Measurements from ENCODE around the gene AFF1. TPM values are rescaled to one million over a fixed set of nuclear protein-coding genes. Genes with fewer than 3 reads are reported as not detected.
"Not testable (repeated sequence)": the region's sequence is repeated elsewhere in the genome, so short reads cannot be mapped to it uniquely, and the experiment has no call there.

Gene AFF1
- total RNA-seq, 1 donor from 2014 or later, result 34.1 TPM

GRCh38 chr4:87069037-87069742 is 134.4 kb downstream of the AFF1 start:
- H3K36me3 Mint-ChIP-seq (ENCODE audit: low read depth), result peaks cover 11% of the 10 kb centered on the region
- H3K27ac Mint-ChIP-seq (ENCODE audit: unreplicated experiment), result no peak overlapping the region
- no peak for DNase-seq (ENCODE audit: low read depth, low spot score)
- peaks cover 2% of the 10 kb centered on the region for H3K9me3 Mint-ChIP-seq
- H3K4me3 Mint-ChIP-seq, result no peak overlapping the region
- no peaks in the 10 kb centered on the region for H3K27me3 Mint-ChIP-seq (ENCODE audit: low read depth)
- no peak for TF ChIP-seq CTCF (conservative IDR thresholded peaks at IDR 0.05)
- H3K4me1 Mint-ChIP-seq, result peaks cover 46% of the 10 kb centered on the region

GRCh38 chr4:87071401-87071800 is 136.6 kb downstream of the AFF1 start:
- no peak for DNase-seq (ENCODE audit: low read depth, low spot score)
- Mint-ChIP-seq H3K9me3 (peaks cover 2% of the 10 kb centered on the region), H3K36me3 (ENCODE audit: low read depth) (peaks cover 4% of the 10 kb centered on the region), H3K4me3 (no peak overlapping the region), H3K27me3 (ENCODE audit: low read depth) (no peaks in the 10 kb centered on the region), H3K27ac (ENCODE audit: unreplicated experiment) (no peak overlapping the region), H3K4me1 (peaks cover 47% of the 10 kb centered on the region)
- TF ChIP-seq CTCF (conservative IDR thresholded peaks at IDR 0.05), result no peak

GRCh38 chr4:87072545-87072944 is 137.7 kb downstream of the AFF1 start:
- H3K27me3 Mint-ChIP-seq (ENCODE audit: low read depth); H3K4me3 Mint-ChIP-seq; H3K36me3 Mint-ChIP-seq (ENCODE audit: low read depth); H3K9me3 Mint-ChIP-seq; H3K27ac Mint-ChIP-seq (ENCODE audit: unreplicated experiment); DNase-seq (ENCODE audit: low read depth, low spot score): not testable (repeated sequence)
- H3K4me1 Mint-ChIP-seq, result peaks cover 37% of the 10 kb centered on the region

- Mint-ChIP-seq H3K4me1 (peaks cover 39% of the 10 kb centered on the region), H3K9me3 (peaks cover 2% of the 10 kb centered on the region), H3K27ac (ENCODE audit: unreplicated experiment) (no peak overlapping the region), H3K36me3 (ENCODE audit: low read depth) (peaks cover 4% of the 10 kb centered on the region), H3K27me3 (ENCODE audit: low read depth) (no peaks in the 10 kb centered on the region), H3K4me3 (peak overlapping the region; percentile 14)
- no peak for DNase-seq (ENCODE audit: low read depth, low spot score)
- TF ChIP-seq CTCF (conservative IDR thresholded peaks at IDR 0.05), result no peak
Measured at GRCh38 chr4:87073199-87074120, 138.6 kb downstream of the AFF1 start.

- H3K4me1 Mint-ChIP-seq, result peaks cover 36% of the 10 kb centered on the region
- no peak for TF ChIP-seq CTCF (conservative IDR thresholded peaks at IDR 0.05)
- H3K4me3 Mint-ChIP-seq, result peak overlapping the region; percentile 14
- DNase-seq (ENCODE audit: low read depth, low spot score), result no peak
- H3K9me3 Mint-ChIP-seq, result peaks cover 2% of the 10 kb centered on the region
- peaks cover 4% of the 10 kb centered on the region for H3K36me3 Mint-ChIP-seq (ENCODE audit: low read depth)
- no peak overlapping the region for H3K27ac Mint-ChIP-seq (ENCODE audit: unreplicated experiment)
- H3K27me3 Mint-ChIP-seq (ENCODE audit: low read depth), result no peaks in the 10 kb centered on the region
Measured at GRCh38 chr4:87074121-87074488, 139.3 kb downstream of the AFF1 start.

GRCh38 chr4:87075876-87076275 is 141.1 kb downstream of the AFF1 start:
- H3K9me3 Mint-ChIP-seq, result peaks cover 2% of the 10 kb centered on the region
- TF ChIP-seq CTCF (conservative IDR thresholded peaks at IDR 0.05), result no peak
- DNase-seq (ENCODE audit: low read depth, low spot score), result no peak
- H3K27me3 Mint-ChIP-seq (ENCODE audit: low read depth), result no peaks in the 10 kb centered on the region
- H3K4me1 Mint-ChIP-seq, result peaks cover 42% of the 10 kb centered on the region
- no peak overlapping the region for H3K27ac Mint-ChIP-seq (ENCODE audit: unreplicated experiment)
- H3K36me3 Mint-ChIP-seq (ENCODE audit: low read depth), result peaks cover 4% of the 10 kb centered on the region
- no peak overlapping the region for H3K4me3 Mint-ChIP-seq
